Ishikawa (cell line): ENCODE measurements around the gene TBC1D16.

Source experiments
- CEBPB ChIP-seq: IDR thresholded peaks from 2 replicates; pipeline ENCODE4 v1.6.1; 2012
- CREB1 ChIP-seq: IDR thresholded peaks from 2 replicates; pipeline ENCODE4 v1.6.1; 2012; ENCODE audit warnings: low read depth
- EP300 ChIP-seq: IDR thresholded peaks from 2 replicates; pipeline ENCODE4 v1.6.1; 2012; ENCODE audit warnings: borderline replicate concordance
- FOXM1 ChIP-seq: IDR thresholded peaks from 2 replicates; pipeline ENCODE4 v1.6.1; 2012; ENCODE audit warnings: low read depth, borderline replicate concordance
- NFIC ChIP-seq: IDR thresholded peaks from 2 replicates; pipeline ENCODE4 v1.6.1; 2012
- RAD21 ChIP-seq: IDR thresholded peaks from 2 replicates; pipeline ENCODE4 v1.6.1; 2012; ENCODE audit warnings: low read depth
- TAF1 ChIP-seq: IDR thresholded peaks from 2 replicates; pipeline ENCODE4 v1.6.1; 2012; ENCODE audit warnings: low read depth, mild to moderate bottlenecking
- TCF12 ChIP-seq: IDR thresholded peaks from 2 replicates; pipeline ENCODE4 v1.6.1; 2012; ENCODE audit warnings: low read depth
- TEAD4 ChIP-seq: IDR thresholded peaks from 2 replicates; pipeline ENCODE4 v1.6.1; 2012
- YY1 ChIP-seq: IDR thresholded peaks from 2 replicates; pipeline ENCODE4 v1.6.1; 2012; ENCODE audit warnings: low read depth
- ZBTB7A ChIP-seq: IDR thresholded peaks from 2 replicates; pipeline ENCODE4 v1.6.1; 2012; ENCODE audit warnings: low read depth
- TF ChIP-seq, protein P1 (sequence below): IDR thresholded peaks from 2 replicates; pipeline ENCODE4 v1.6.1; 2012; ENCODE audit warnings: low read depth, mild to moderate bottlenecking
- TF ChIP-seq, protein P2 (sequence below): IDR thresholded peaks from 2 replicates; pipeline ENCODE4 v1.6.1; 2012
- TF ChIP-seq, protein P3 (sequence below): IDR thresholded peaks from 2 replicates; pipeline ENCODE4 v1.6.1; 2012

DNA sequence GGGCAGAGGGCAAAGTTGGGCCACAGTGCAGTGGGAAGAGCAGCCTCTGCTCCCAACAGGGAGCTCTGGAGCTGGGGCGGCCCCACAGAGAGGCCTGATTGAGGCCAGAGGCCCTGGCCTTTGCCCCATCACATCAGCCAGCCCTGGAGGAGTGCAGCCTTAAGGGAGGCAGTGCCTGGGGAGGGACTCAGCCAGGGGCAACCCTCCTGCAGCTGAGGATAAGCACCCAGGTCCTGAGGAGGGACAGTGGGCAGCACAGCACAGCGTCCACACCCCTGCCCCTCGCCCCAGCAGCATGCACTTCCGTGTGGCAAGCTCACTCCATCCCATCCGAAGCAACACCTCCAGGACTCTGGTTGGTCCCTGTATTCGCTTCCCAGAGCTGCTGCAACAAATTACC lies 134.5 kb downstream of the TBC1D16 start:
- TF ChIP-seq, protein P1, sequence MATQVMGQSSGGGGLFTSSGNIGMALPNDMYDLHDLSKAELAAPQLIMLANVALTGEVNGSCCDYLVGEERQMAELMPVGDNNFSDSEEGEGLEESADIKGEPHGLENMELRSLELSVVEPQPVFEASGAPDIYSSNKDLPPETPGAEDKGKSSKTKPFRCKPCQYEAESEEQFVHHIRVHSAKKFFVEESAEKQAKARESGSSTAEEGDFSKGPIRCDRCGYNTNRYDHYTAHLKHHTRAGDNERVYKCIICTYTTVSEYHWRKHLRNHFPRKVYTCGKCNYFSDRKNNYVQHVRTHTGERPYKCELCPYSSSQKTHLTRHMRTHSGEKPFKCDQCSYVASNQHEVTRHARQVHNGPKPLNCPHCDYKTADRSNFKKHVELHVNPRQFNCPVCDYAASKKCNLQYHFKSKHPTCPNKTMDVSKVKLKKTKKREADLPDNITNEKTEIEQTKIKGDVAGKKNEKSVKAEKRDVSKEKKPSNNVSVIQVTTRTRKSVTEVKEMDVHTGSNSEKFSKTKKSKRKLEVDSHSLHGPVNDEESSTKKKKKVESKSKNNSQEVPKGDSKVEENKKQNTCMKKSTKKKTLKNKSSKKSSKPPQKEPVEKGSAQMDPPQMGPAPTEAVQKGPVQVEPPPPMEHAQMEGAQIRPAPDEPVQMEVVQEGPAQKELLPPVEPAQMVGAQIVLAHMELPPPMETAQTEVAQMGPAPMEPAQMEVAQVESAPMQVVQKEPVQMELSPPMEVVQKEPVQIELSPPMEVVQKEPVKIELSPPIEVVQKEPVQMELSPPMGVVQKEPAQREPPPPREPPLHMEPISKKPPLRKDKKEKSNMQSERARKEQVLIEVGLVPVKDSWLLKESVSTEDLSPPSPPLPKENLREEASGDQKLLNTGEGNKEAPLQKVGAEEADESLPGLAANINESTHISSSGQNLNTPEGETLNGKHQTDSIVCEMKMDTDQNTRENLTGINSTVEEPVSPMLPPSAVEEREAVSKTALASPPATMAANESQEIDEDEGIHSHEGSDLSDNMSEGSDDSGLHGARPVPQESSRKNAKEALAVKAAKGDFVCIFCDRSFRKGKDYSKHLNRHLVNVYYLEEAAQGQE: no peak
- no peak for TF ChIP-seq EP300
- no peak for TF ChIP-seq RAD21
- no peak for TF ChIP-seq YY1
- TF ChIP-seq NFIC: no peak
- no peak for TF ChIP-seq TCF12
- TF ChIP-seq, protein P2, sequence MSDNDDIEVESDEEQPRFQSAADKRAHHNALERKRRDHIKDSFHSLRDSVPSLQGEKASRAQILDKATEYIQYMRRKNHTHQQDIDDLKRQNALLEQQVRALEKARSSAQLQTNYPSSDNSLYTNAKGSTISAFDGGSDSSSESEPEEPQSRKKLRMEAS: no peak
- no peak for TF ChIP-seq ZBTB7A
- TF ChIP-seq, protein P3, sequence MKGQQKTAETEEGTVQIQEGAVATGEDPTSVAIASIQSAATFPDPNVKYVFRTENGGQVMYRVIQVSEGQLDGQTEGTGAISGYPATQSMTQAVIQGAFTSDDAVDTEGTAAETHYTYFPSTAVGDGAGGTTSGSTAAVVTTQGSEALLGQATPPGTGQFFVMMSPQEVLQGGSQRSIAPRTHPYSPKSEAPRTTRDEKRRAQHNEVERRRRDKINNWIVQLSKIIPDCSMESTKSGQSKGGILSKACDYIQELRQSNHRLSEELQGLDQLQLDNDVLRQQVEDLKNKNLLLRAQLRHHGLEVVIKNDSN: no peak
- no peak for TF ChIP-seq CEBPB
- TF ChIP-seq TAF1: no peak
- TF ChIP-seq CREB1: no peak
- TF ChIP-seq TEAD4: no peak
- no peak for TF ChIP-seq FOXM1
